Panc1 (cell line): ENCODE results near the gene PCDHAC2.

Experiments
- CTCF ChIP-seq: fragments of 450-650 bp; IDR thresholded peaks from 2 replicates; pipeline ENCODE4 v1.5.1; 2017; ENCODE audit warnings: mild to moderate bottlenecking
- POLR2AphosphoS5 ChIP-seq: IDR thresholded peaks from 2 replicates; pipeline ENCODE4 v1.6.1; 2012; ENCODE audit warnings: mild to moderate bottlenecking, low read depth, low read length, moderate library complexity
- SIN3A ChIP-seq: IDR thresholded peaks from 2 replicates; pipeline ENCODE4 v1.6.1; 2012; ENCODE audit warnings: low read depth, mild to moderate bottlenecking, low read length, moderate library complexity, borderline replicate concordance; ENCODE audit not compliant: insufficient read depth

- no peak for TF ChIP-seq CTCF
- no peak for TF ChIP-seq SIN3A
- TF ChIP-seq POLR2AphosphoS5, result no peak
These were observed 36.8 kb downstream of the PCDHAC2 start for GRCh38 chr5:141003031-141003430.
